MM.1S (cell line): ENCODE data around the gene NLRP9.
"Not testable (repeated sequence)": the region's sequence is repeated elsewhere in the genome, so short reads cannot be mapped to it uniquely, and the experiment has no call there.

Experiments used
- CTCF ChIP-seq: fragments of 300-600 bp; sonication (generic); IDR thresholded peaks from 2 replicates; pipeline ENCODE4 v1.5.1; 2016; ENCODE audit warnings: antibody characterized with exemption, low read length, mixed read lengths
- EZH2phosphoT487 ChIP-seq: fragments of 300-600 bp; sonication (generic); IDR thresholded peaks from 2 replicates; pipeline ENCODE4 v1.6.1; 2018; ENCODE audit warnings: antibody characterized with exemption, low read length

GRCh38 chr19:55758797-55759196 is 20.6 kb upstream of the NLRP9 start, which contains the start of gene RFPL4A:
- not testable (repeated sequence) for TF ChIP-seq EZH2phosphoT487, CTCF
